Measurements from ENCODE around the gene CSNK1A1L.

CSNK1A1L gene

GRCh38 chr13:37105251-37105714, at the start of gene CSNK1A1L:
Gene CSNK1A1L, minus strand, starts transcription at chr13:37105664. Its CDS starts 408 bp downstream, at chr13:37105256.
- DNase-seq (ENCODE audit: low read depth in 2 of 2): no peak

- DNase-seq (ENCODE audit: low read depth in 2 of 2): no peak
Observed at GRCh38 chr13:37149380-37149779, 43.9 kb upstream of the CSNK1A1L start.

GRCh38 chr13:37148501-37148900, 43.0 kb upstream of the CSNK1A1L start:
- DNase-seq (ENCODE audit: low read depth in 2 of 2): no peak

DNA sequence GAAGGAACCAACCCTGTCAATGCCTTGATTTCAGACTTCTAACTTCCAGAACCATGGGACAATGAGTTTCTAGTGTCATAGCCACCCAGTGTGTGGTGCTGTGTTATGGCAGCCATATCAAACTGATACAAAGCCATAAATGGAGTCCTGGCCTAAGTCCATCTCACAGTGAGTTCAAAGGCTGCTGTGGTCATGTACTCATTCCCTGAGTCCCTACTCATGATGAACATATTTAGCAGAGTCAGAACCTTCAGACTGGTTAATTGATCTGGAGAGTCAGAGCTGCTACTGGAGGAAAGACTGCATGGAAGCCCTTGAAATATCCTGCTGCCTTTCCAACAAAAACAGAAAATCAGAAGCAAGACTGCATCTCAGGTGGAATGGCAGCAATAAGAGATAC, 39.2 kb upstream of the CSNK1A1L start:
- DNase-seq (ENCODE audit: low read depth in 2 of 2): no peak

DNA sequence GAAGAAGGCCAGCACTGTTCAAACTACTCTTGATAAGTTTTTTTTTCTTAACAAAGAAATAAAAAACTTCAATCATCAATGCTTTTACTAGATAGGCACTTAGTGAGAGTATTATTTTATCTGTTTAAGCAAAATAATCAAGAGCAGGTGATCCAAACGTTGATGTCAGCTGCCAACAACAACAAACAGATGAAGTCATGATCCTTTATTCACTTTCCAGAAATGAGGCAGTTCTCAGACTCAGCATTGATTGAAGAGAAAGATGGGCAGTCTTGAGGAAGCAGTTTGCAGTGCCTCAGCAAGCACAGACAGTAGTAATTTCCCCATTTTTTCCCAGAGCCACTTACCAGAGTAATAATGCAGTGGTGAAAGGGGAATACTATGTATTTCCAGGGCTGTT, 38.4 kb upstream of the CSNK1A1L start:
- no peak for DNase-seq (ENCODE audit: low read depth in 2 of 2)

GRCh38 chr13:37142877-37143276, 37.4 kb upstream of the CSNK1A1L start:
- no peak for DNase-seq (ENCODE audit: low read depth in 2 of 2)

DNA sequence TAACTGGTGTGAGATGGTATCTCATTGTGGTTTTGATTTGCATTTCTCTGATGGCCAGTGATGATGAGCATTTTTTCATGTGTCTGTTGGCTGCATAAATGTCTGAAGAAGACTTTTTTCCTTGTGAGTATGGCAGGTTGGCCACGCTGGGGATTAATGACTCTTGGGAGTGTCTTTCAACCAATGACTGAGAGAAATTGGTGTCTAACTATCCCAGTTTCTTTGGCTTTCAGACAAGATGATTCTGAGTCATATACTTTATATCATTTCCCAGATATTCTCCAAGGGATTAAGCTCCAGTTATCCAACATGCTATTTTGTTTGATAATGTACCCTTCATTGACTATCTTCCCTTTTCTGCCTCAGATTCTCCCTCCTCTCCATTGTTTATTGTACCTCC, 35.5 kb upstream of the CSNK1A1L start:
- DNase-seq (ENCODE audit: low read depth in 2 of 2): no peak

DNA sequence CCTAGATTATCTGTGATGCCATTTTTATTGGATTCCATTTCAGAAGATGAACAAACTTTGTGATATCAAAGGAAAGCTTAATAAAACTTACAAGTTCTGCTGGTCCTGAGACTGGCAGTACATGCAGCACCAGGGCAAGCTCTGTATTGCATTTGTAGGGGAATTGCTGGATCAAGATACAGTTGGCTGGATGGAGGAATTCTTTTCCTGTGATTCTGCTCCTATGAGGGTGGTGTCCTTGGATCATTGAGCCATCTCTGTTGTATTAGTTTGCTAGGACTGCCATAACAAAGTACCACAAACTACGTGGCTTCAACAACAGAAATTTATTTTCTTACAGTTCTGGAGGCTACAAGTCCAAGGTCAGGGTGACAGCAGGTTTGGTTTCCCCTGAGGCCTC, 33.9 kb upstream of the CSNK1A1L start:
- no peak for DNase-seq (ENCODE audit: low read depth in 2 of 2)

GRCh38 chr13:37138926-37139325, 33.5 kb upstream of the CSNK1A1L start:
- DNase-seq (ENCODE audit: low read depth in 2 of 2): no peak

- DNase-seq (ENCODE audit: low read depth in 2 of 2): no peak
Observed at GRCh38 chr13:37138169-37138568, 32.7 kb upstream of the CSNK1A1L start.

DNA sequence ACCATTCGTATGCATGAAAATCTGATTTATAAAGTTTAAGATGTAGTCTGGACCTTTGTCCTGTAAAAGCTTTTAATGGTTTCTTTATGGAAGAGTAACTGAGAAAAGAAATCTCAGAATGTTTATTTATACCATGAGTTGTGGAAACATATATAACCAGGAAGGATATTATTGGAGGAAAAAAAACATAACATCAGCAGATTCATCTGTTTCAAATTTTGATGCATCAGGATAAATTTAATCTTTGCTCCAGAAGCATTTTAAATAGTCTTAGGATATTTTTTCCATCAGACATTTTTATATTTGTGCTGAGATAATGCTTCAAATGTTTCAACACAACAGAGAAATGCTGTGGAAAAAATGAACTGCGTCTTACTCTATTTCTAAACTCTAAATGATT, 31.2 kb upstream of the CSNK1A1L start:
- no peak for DNase-seq (ENCODE audit: low read depth in 2 of 2)

GRCh38 chr13:37136187-37136586, 30.7 kb upstream of the CSNK1A1L start:
- no peak for DNase-seq (ENCODE audit: low read depth in 2 of 2)

GRCh38 chr13:37134411-37135041, 29.1 kb upstream of the CSNK1A1L start:
- no peak for DNase-seq (ENCODE audit: low read depth in 2 of 2)

- DNase-seq (ENCODE audit: low read depth in 2 of 2): no peak
Observed at GRCh38 chr13:37132211-37132610, 26.7 kb upstream of the CSNK1A1L start.

DNA sequence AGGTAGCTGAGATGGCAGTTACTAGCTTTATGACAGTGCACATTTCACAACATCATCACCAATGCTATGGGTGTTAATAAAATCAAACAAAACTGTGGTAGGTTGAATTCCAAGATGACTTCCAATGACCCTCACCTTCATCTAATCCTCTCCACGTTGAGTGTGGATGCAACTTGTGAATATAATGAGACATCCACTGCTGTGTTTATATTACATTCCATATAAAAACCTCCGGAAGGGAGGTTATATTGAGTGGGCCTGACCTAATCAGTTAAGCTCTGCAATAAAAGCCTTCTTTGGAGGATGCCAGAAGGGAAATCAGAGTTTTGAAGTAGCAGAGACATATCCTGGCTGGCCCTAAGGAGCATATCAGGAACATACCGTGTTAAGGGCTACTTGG, 25.6 kb upstream of the CSNK1A1L start:
- DNase-seq (ENCODE audit: low read depth in 2 of 2): no peak

GRCh38 chr13:37129866-37130265, 24.4 kb upstream of the CSNK1A1L start:
- no peak for DNase-seq (ENCODE audit: low read depth in 2 of 2)

DNA sequence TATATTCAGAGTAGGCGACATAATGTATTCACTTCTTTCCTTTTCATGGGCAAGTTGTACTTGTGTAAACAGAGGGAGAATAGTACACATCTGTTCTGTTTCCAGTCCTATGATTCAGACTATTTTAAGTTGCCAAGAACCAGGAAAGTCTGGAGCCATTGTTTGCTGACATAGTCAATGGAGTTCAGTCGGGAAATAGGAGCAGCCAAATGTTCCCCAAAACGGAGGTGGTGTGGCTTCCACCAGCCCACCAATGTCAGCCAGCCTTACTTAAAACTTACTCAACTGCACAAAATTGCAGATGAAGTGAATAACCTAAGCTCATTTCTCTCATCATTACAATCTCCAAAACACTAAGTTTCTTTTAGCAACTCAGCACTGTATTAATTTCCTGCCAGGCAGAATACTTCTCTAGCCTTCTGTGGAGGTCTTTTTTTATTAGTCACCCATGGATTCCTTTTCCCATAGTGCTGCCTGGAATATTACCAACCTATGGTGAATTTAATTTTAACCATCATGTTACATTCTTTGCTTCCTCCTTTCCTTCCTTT, 22.3 kb upstream of the CSNK1A1L start:
- no peak for DNase-seq (ENCODE audit: low read depth in 2 of 2)

DNA sequence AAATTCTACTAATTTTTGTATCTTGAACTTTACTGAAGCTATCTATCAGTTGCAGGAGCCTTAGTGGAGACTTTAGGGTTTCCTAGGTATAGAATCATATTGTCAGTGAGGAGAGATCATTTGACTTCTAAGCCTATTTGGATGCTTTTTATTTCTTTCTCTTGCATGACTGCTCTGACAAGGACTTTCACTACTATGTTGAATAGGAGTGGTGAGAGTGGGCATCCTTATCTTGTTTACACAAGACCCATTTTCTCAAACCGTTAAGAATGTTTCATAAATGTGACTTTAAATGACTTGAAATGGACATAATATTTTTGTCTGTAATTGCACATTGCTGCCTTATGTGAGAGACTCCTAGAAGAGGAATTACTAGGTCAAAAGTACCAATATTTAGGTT, 17.9 kb upstream of the CSNK1A1L start:
- no peak for DNase-seq (ENCODE audit: low read depth in 2 of 2)

- DNase-seq (ENCODE audit: low read depth in 2 of 2): no peak
Observed at GRCh38 chr13:37118016-37118415, 12.6 kb upstream of the CSNK1A1L start.

GRCh38 chr13:37114250-37114649, 8.8 kb upstream of the CSNK1A1L start:
- DNase-seq (ENCODE audit: low read depth in 2 of 2): no peak

GRCh38 chr13:37113534-37113933, 8.1 kb upstream of the CSNK1A1L start:
- no peak for DNase-seq (ENCODE audit: low read depth in 2 of 2)

- no peak for DNase-seq (ENCODE audit: low read depth in 2 of 2)
Observed at GRCh38 chr13:37109051-37109678, 3.7 kb upstream of the CSNK1A1L start.

- no peak for DNase-seq (ENCODE audit: low read depth in 2 of 2)
Observed at GRCh38 chr13:37107868-37108267, 2.4 kb upstream of the CSNK1A1L start.
